Ishikawa (cell line): ENCODE data around the gene ABCB9.
A peak's percentile ranks its signal among the peaks of the same experiment; 100 is the strongest.

Experiments used
- CEBPB ChIP-seq: IDR thresholded peaks from 2 replicates; pipeline ENCODE4 v1.6.1; 2012
- CREB1 ChIP-seq: IDR thresholded peaks from 2 replicates; pipeline ENCODE4 v1.6.1; 2012; ENCODE audit warnings: low read depth
- EGR1 ChIP-seq: IDR thresholded peaks from 2 replicates; pipeline ENCODE4 v1.6.1; 2012
- EP300 ChIP-seq: IDR thresholded peaks from 2 replicates; pipeline ENCODE4 v1.6.1; 2012; ENCODE audit warnings: borderline replicate concordance
- FOXM1 ChIP-seq: IDR thresholded peaks from 2 replicates; pipeline ENCODE4 v1.6.1; 2012; ENCODE audit warnings: low read depth, borderline replicate concordance
- NFIC ChIP-seq: IDR thresholded peaks from 2 replicates; pipeline ENCODE4 v1.6.1; 2012
- RAD21 ChIP-seq: IDR thresholded peaks from 2 replicates; pipeline ENCODE4 v1.6.1; 2012; ENCODE audit warnings: low read depth
- TAF1 ChIP-seq: IDR thresholded peaks from 2 replicates; pipeline ENCODE4 v1.6.1; 2012; ENCODE audit warnings: low read depth, mild to moderate bottlenecking
- TCF12 ChIP-seq: IDR thresholded peaks from 2 replicates; pipeline ENCODE4 v1.6.1; 2012; ENCODE audit warnings: low read depth
- TEAD4 ChIP-seq: IDR thresholded peaks from 2 replicates; pipeline ENCODE4 v1.6.1; 2012
- YY1 ChIP-seq: IDR thresholded peaks from 2 replicates; pipeline ENCODE4 v1.6.1; 2012; ENCODE audit warnings: low read depth
- ZBTB7A ChIP-seq: IDR thresholded peaks from 2 replicates; pipeline ENCODE4 v1.6.1; 2012; ENCODE audit warnings: low read depth
- TF ChIP-seq, protein P1 (sequence below): IDR thresholded peaks from 2 replicates; pipeline ENCODE4 v1.6.1; 2012
- TF ChIP-seq, protein P2 (sequence below): IDR thresholded peaks from 2 replicates; pipeline ENCODE4 v1.6.1; 2012
- TF ChIP-seq, protein P3 (sequence below): IDR thresholded peaks from 2 replicates; pipeline ENCODE4 v1.6.1; 2012; ENCODE audit warnings: low read depth, mild to moderate bottlenecking

Gene ABCB9

DNA sequence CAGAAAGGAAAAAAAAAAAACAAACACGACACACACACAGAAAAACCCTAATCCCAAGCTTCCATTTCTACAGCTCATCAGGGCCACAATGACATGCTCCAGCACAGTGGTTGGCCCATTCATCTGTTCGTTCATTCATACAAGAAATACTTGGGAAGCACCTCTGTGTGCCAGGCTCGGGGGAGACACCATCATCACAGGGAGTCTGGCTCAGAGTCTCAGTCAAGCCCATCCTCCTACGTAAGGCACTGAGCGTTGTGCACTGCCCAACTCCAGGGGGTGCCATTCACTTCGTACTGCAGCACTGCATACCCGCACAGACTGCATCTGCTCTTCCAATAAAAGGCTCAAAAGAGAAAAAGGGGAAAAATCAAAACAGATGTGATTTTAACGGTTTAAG is 85.6 kb downstream of the ABCB9 start:
- TF ChIP-seq EGR1 (no peak), CREB1 (no peak), TEAD4 (no peak), EP300 (no peak), RAD21 (peak; percentile 63), NFIC (no peak)

DNA sequence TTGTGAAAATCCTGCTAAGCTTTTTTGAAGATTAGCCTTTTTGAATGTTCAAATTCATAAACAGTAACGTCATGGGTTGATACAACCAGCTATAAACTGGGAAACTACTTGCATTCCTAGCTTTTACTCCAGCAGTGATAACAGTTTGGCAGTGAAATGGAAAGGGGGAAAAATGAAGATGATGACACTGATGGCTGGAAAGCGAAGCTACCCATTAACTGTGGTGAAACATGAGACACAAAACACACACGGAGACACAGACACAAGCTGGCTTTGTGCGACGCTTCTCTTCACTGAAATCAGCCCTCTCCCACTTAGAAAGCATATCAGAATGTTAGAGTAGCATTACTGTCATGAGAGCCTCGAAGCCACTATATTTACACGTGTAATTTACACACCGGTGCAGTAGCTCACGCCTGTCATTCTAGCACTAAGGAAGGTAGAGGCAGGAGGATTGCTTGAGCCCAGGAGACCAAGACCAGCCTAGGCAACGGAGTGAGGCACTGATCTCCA is 86.1 kb downstream of the ABCB9 start:
- TF ChIP-seq TEAD4 (no peak), YY1 (no peak), CREB1 (no peak), ZBTB7A (no peak), FOXM1 (no peak), TCF12 (no peak), EP300 (no peak), TAF1 (no peak), EGR1 (no peak), RAD21 (no peak), NFIC (no peak), CEBPB (no peak)
- TF ChIP-seq, protein P1, sequence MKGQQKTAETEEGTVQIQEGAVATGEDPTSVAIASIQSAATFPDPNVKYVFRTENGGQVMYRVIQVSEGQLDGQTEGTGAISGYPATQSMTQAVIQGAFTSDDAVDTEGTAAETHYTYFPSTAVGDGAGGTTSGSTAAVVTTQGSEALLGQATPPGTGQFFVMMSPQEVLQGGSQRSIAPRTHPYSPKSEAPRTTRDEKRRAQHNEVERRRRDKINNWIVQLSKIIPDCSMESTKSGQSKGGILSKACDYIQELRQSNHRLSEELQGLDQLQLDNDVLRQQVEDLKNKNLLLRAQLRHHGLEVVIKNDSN, result no peak
- TF ChIP-seq, protein P2, sequence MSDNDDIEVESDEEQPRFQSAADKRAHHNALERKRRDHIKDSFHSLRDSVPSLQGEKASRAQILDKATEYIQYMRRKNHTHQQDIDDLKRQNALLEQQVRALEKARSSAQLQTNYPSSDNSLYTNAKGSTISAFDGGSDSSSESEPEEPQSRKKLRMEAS, result no peak
- TF ChIP-seq, protein P3, sequence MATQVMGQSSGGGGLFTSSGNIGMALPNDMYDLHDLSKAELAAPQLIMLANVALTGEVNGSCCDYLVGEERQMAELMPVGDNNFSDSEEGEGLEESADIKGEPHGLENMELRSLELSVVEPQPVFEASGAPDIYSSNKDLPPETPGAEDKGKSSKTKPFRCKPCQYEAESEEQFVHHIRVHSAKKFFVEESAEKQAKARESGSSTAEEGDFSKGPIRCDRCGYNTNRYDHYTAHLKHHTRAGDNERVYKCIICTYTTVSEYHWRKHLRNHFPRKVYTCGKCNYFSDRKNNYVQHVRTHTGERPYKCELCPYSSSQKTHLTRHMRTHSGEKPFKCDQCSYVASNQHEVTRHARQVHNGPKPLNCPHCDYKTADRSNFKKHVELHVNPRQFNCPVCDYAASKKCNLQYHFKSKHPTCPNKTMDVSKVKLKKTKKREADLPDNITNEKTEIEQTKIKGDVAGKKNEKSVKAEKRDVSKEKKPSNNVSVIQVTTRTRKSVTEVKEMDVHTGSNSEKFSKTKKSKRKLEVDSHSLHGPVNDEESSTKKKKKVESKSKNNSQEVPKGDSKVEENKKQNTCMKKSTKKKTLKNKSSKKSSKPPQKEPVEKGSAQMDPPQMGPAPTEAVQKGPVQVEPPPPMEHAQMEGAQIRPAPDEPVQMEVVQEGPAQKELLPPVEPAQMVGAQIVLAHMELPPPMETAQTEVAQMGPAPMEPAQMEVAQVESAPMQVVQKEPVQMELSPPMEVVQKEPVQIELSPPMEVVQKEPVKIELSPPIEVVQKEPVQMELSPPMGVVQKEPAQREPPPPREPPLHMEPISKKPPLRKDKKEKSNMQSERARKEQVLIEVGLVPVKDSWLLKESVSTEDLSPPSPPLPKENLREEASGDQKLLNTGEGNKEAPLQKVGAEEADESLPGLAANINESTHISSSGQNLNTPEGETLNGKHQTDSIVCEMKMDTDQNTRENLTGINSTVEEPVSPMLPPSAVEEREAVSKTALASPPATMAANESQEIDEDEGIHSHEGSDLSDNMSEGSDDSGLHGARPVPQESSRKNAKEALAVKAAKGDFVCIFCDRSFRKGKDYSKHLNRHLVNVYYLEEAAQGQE, result no peak
